Natural killer cell treated with Interleukin-12 subunit alpha and Interleukin-12 subunit beta and Interleukin-15 and Interleukin-18, amount 100 ng/mL, for 72 hours (primary cell): ENCODE data around the gene TOMM6. TPM values are rescaled to one million over a fixed set of nuclear protein-coding genes. Genes with fewer than 3 reads are reported as not detected.
"Not testable (repeated sequence)": the region's sequence is repeated elsewhere in the genome, so short reads cannot be mapped to it uniquely, and the experiment has no call there.

Experiments
- ATAC-seq, 2 donors: fragments of 150-1000 bp; cut with Tn5 transposase in 1 of 2; sonication (Bioruptor Pico), chemical (Tn5 transposase) in 1 of 2; 2 replicates each; pipeline ENCODE4 v1.10.0; 2021
- DNase-seq: peaks from one replicate; pipeline ENCODE4 v3.0.0; 2022; ENCODE audit warnings: low spot score
- H3K27ac Mint-ChIP-seq, 2 donors: 1 replicate in 1 of 2; 2 replicates in 1 of 2; pipeline ENCODE4 v1.8.0; 2022; ENCODE audit warnings: mixed read lengths in 2 of 2, mild to moderate bottlenecking in 1 of 2, moderate library complexity in 1 of 2
- H3K27me3 Mint-ChIP-seq, 2 donors: 1 replicate in 1 of 2; 2 replicates in 1 of 2; pipeline ENCODE4 v1.8.0; 2022; ENCODE audit warnings: mixed read lengths in 2 of 2
- H3K36me3 Mint-ChIP-seq: one replicate; pipeline ENCODE4 v1.8.0; 2022; ENCODE audit warnings: mixed read lengths
- H3K4me1 Mint-ChIP-seq, 2 donors: 1 replicate in 1 of 2; 2 replicates in 1 of 2; pipeline ENCODE4 v1.8.0; 2022; ENCODE audit warnings: low read depth in 2 of 2, mixed read lengths in 2 of 2, mild to moderate bottlenecking in 1 of 2
- H3K4me3 Mint-ChIP-seq: one replicate; pipeline ENCODE4 v1.8.0; 2022; ENCODE audit warnings: mixed read lengths
- H3K9me3 Mint-ChIP-seq: 2 replicates; pipeline ENCODE4 v1.8.0; 2022; ENCODE audit warnings: mixed read lengths
- total RNA-seq, 2 donors: library from RNA; stranded (reverse); gene quantifications; one replicate each; pipeline ENCODE4 v1.2.3, GENCODE V29; 2022

TOMM6 gene
- total RNA-seq, 2 donors from 2014 or later, result 208 to 284 TPM

DNA sequence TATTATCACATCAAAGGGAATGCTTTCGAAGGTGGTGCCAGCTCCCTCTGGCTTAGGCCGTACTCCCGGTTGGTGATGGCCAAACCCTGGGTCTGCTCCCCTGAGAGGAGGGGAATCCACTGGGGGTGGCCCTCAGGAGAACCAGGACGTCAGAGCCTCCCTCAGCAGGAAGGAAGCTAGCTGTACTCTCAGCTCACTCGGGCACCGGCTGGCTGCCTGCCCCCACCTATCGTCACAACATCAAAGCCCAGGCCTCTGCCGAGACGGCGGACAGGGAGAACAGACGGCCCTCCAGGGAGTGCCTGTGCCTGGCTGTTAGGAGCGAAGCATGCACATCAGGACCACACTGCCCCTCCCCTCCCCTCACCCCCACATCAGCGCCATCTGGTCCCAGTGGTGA lies 31.1 kb upstream of the TOMM6 start:
- Mint-ChIP-seq H3K4me1 (no peaks in the 10 kb centered on the region), H3K27ac (no peak overlapping the region), H3K36me3 (no peaks in the 10 kb centered on the region), H3K27me3 (peaks cover 3 to 5% of the 10 kb centered on the region in 2 donors), H3K4me3 (no peak overlapping the region), H3K9me3 (no peaks in the 10 kb centered on the region)
- DNase-seq (no peak), ATAC-seq (no peak)

- no peaks in the 10 kb centered on the region for H3K4me1 Mint-ChIP-seq
- ATAC-seq (no peak), DNase-seq (no peak)
- no peaks in the 10 kb centered on the region for H3K36me3 Mint-ChIP-seq
- H3K27me3 Mint-ChIP-seq, result peaks cover 3 to 5% of the 10 kb centered on the region in 2 donors
- H3K4me3 Mint-ChIP-seq, result no peak overlapping the region
- H3K9me3 Mint-ChIP-seq, result no peaks in the 10 kb centered on the region
- H3K27ac Mint-ChIP-seq, result no peak overlapping the region
Observed at GRCh38 chr6:41757271-41757670, 30.2 kb upstream of the TOMM6 start.

DNA sequence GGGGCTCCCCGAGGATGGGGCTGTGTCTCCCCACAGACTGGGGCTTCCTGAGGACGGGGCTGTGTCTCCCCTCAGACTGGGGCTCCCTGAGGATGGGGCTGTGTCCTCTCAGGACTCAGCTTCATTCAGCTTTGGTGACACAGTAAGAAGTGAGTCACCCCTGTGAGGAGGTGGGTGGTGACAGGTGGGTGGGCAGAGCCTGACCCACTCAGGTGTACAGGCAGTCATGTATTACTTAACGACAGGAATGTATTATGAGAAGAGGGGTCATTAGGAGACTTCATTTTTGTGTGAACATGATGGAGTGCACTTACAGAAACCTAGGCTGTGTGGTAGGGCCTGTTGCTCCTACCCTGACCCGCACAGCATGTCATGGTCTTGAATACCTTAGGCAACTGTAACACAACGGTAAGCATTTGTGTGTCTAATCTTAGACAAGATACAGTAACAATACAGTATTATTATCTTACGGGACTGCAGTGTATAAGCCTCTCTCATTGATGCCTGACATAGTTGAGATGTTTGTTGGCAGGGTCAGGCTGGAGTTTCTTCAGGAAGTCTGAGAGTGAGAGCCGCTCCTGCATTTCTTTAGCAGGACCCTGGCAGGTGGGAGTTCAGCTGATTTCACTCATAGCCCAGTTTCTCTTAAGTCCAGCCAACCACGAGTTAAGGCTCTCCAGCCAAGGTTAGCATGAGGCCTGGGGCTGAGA lies 29.4 kb upstream of the TOMM6 start:
- no peak for ATAC-seq
- Mint-ChIP-seq H3K9me3 (no peaks in the 10 kb centered on the region), H3K27ac (no peak overlapping the region), H3K27me3 (peaks cover 3 to 4% of the 10 kb centered on the region in 2 donors), H3K4me3 (no peak overlapping the region), H3K4me1 (no peaks in the 10 kb centered on the region), H3K36me3 (no peaks in the 10 kb centered on the region)
- no peak for DNase-seq

DNA sequence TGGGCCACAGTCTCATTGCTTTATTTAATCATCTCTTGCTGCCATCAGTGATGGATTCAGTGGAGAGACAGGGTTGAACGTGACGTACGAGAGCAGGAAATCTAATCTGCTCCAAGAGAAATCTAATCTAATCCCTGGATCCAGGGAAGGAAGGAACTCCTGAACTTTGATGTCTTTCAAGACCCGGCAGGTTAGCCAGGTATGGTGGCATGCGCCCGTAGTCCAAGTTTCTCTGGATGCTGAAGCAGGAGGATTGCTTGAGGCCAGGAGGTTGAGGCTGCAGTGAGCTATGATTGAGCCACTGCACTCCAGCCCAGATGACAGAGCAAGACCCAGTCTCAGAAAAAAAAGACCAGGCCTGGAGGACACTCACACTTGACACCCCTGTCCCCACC lies 28.9 kb upstream of the TOMM6 start:
- H3K36me3 Mint-ChIP-seq, result no peaks in the 10 kb centered on the region
- H3K4me3 Mint-ChIP-seq, result no peak overlapping the region
- peaks cover 0 to 3% of the 10 kb centered on the region in 2 donors for H3K27me3 Mint-ChIP-seq
- H3K4me1 Mint-ChIP-seq, result no peaks in the 10 kb centered on the region
- no peak overlapping the region for H3K27ac Mint-ChIP-seq
- DNase-seq, result no peak
- no peaks in the 10 kb centered on the region for H3K9me3 Mint-ChIP-seq
- no peak for ATAC-seq

DNA sequence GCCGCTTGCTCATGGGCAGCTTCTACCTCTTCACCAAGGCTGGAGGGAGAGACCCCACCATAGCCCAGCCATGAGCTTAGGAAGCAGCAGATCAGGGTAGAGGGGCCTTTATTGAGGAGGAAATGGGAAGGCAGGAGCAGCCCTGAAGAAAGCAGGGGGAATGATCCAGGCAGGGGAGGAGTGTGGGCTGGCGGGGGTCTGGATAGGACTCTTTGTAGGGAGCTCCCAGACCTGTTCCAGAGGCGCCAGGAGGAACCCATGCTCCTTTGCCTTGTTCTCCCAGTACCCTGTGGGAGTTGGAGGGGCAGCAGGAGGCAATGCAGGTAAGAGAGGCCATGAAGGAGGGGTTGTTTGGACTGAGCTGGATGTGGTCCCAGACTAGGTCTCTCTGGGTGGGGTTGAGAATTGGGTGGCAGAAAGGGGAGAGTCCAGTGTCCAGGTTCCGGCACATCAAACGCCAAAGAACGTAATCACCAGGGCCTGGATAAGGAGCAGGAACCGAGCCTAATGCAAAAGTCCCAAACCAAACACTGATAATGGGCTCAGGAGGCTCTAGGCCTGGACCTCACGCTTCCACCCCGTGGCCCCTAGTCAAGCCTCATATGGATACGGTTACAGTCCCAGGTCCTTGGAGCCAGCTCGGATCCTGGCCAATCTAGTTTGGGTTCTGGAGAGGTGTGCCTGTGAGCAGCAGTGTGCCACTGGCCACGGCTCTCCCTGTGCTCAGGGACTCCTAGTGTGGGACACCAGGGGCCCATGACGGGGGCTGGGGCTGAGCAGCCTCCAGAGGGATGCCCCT lies 28.2 kb upstream of the TOMM6 start:
- DNase-seq (no peak), ATAC-seq (peak; percentile 7 to 29)
- no peaks in the 10 kb centered on the region for H3K4me1 Mint-ChIP-seq
- no peak overlapping the region for H3K4me3 Mint-ChIP-seq
- peaks cover 0 to 3% of the 10 kb centered on the region in 2 donors for H3K27me3 Mint-ChIP-seq
- H3K9me3 Mint-ChIP-seq, result no peaks in the 10 kb centered on the region
- H3K27ac Mint-ChIP-seq, result no peak overlapping the region
- H3K36me3 Mint-ChIP-seq, result no peaks in the 10 kb centered on the region

- Mint-ChIP-seq H3K9me3 (no peaks in the 10 kb centered on the region), H3K27me3 (peaks cover 0 to 3% of the 10 kb centered on the region in 2 donors), H3K27ac (no peak overlapping the region), H3K4me1 (no peaks in the 10 kb centered on the region), H3K36me3 (no peaks in the 10 kb centered on the region), H3K4me3 (no peak overlapping the region)
- no peak for DNase-seq
- peak in 1 of 2 donors; percentile 37 for ATAC-seq
Observed at GRCh38 chr6:41759905-41760579, 27.5 kb upstream of the TOMM6 start.

DNA sequence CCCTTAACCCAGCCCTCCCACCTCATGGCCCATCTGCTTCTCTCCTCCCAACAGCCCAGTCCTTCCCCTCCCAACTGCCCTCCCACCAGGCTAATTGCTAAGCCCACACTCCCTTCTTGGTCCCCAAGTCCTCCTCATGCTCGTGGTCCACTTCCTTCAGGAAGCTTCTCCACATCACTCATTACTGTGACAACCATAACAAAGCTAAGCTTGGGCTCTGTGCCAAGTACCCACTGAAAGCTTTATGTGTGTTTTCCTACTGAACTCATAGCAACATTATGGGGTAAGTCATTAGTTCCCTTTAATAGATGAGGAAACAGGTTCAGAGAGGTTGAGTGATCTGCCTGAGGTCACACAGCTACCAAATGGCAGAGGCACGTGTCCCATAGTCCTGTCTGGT lies 24.0 kb upstream of the TOMM6 start:
- ATAC-seq (no peak), DNase-seq (no peak)
- H3K4me1 Mint-ChIP-seq, result peaks cover 0 to 4% of the 10 kb centered on the region in 2 donors
- H3K27me3 Mint-ChIP-seq, result no peaks in the 10 kb centered on the region
- H3K4me3 Mint-ChIP-seq, result no peak overlapping the region
- no peaks in the 10 kb centered on the region for H3K9me3 Mint-ChIP-seq
- H3K36me3 Mint-ChIP-seq, result no peaks in the 10 kb centered on the region
- no peak overlapping the region for H3K27ac Mint-ChIP-seq

DNA sequence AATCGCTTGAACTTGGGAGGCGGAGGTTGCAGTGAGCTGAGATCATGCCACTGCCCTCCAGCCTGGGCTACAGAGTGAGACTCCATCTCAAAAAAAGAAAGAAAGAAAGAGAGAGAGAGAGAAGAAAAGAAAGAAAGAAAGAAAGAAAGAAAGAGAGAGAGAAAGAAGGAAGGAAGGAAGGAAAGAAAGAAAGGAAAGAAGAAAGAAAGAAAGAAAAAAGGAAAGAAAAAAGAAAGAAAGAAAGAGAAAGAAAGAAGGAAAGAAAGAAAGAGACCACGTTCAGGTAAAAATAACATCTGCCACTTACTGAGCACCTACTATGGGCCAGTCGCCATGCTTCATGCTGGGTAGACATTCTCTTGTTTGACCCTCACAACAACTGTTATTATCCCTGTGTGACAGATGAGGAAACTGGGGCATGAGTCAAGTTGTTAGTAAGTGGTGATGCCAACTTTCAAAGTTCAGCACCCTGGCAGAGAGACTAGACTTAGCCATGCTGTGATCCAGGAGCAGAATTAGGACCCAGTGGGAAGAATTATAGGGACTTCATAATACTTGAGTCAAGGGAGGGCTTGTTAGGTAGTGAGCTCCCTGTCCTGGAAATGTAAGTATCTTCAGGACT lies 21.3 kb upstream of the TOMM6 start:
- not testable (repeated sequence) for H3K36me3 Mint-ChIP-seq, H3K27me3 Mint-ChIP-seq, H3K4me3 Mint-ChIP-seq, H3K9me3 Mint-ChIP-seq, H3K4me1 Mint-ChIP-seq, DNase-seq, ATAC-seq, H3K27ac Mint-ChIP-seq

- Mint-ChIP-seq H3K27ac (no peak overlapping the region), H3K27me3 (no peaks in the 10 kb centered on the region), H3K36me3 (no peaks in the 10 kb centered on the region), H3K4me3 (no peak overlapping the region), H3K4me1 (peaks cover 0 to 8% of the 10 kb centered on the region in 2 donors), H3K9me3 (no peaks in the 10 kb centered on the region)
- ATAC-seq (no peak), DNase-seq (no peak)
Observed at GRCh38 chr6:41767112-41767833, 20.2 kb upstream of the TOMM6 start.

DNA sequence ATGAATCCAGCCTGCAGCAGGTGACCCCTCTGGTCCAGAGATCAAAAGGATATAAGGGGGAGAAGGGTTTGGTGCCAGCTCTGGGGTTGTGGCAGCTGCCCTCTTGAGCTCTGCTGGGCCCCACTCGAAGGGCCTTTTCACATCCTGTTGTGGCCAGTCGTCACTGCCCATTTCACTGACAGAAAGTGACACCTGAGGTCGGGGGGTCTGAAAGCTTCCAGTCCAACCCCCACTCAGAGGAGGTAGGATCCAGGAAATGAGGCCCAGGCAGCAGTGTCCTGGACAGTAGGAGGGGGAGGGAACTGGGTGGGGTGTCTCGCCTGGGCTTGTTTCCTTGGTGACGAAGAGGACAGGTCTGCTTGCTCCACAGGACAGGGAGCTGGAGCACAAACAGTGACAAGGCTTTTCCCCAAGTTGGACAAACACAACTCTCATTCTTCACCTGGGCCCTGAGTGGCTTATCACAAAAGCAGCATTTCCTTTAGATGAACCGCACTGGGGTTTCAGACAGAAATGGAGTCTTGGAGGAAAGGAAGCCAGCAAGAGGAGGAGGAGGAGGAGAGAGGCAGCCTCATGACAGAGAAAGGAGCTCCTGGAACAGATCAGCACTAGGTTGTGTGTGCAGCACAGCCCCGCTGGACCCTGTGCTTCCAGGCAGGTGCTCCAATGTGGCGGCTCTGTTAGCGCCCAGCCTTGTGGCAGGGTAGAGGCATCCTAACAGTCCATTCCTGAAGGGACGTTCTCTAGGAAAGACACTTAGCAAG lies 18.8 kb upstream of the TOMM6 start:
- no peak overlapping the region for H3K27ac Mint-ChIP-seq
- ATAC-seq, result peak in 1 of 2 donors; percentile 19
- no peak overlapping the region for H3K4me3 Mint-ChIP-seq

GRCh38 chr6:41769376-41769775 lies 18.1 kb upstream of the TOMM6 start:
- no peak for DNase-seq
- Mint-ChIP-seq H3K36me3 (peaks cover 3% of the 10 kb centered on the region), H3K27ac (no peak overlapping the region), H3K4me3 (no peak overlapping the region), H3K4me1 (peaks cover 0 to 8% of the 10 kb centered on the region in 2 donors), H3K27me3 (no peaks in the 10 kb centered on the region), H3K9me3 (no peaks in the 10 kb centered on the region)
- ATAC-seq, result no peak

More for the DNA sequence above, 18.8 kb upstream of the TOMM6 start:
- Mint-ChIP-seq H3K27me3 (no peaks in the 10 kb centered on the region), H3K36me3 (no peaks in the 10 kb centered on the region), H3K9me3 (no peaks in the 10 kb centered on the region), H3K4me1 (peaks cover 0 to 8% of the 10 kb centered on the region in 2 donors)
- no peak for DNase-seq

- Mint-ChIP-seq H3K4me3 (no peak overlapping the region), H3K27ac (no peak overlapping the region), H3K27me3 (no peaks in the 10 kb centered on the region), H3K9me3 (no peaks in the 10 kb centered on the region), H3K4me1 (peaks cover 0 to 8% of the 10 kb centered on the region in 2 donors), H3K36me3 (peaks cover 4% of the 10 kb centered on the region)
- no peak for DNase-seq
- ATAC-seq, result no peak
Observed at GRCh38 chr6:41770381-41771057, 17.0 kb upstream of the TOMM6 start.
